HCT116 (cell line): ENCODE results near the gene BDH1. TPM values are rescaled to one million over a fixed set of nuclear protein-coding genes. Genes with fewer than 3 reads are reported as not detected.
A peak's percentile ranks its signal among the peaks of the same experiment; 100 is the strongest.

ENCODE experiments used
- ATAC-seq: fragments of 200-7000 bp; cut with Tn5 transposase; 2 replicates; pipeline ENCODE4 v1.9.1; 2020; ENCODE audit warnings: mild to moderate bottlenecking, moderate library complexity
- BruUV-seq: library from RNA; stranded (reverse); fragments of 400-500 nt; replicated peaks from 2 replicates; lab custom pipeline; 2021; lab: Mats Ljungman, UMichigan
- CTCF ChIA-PET: fragments of 300-600 bp; sonication (Branson Sonifier 250); formaldehyde crosslinking; loops from one replicate; lab custom pipeline; 2021; ENCODE audit warnings: antibody characterized with exemption; lab: Charles Lee
- POLR2A ChIA-PET: fragments of 300-600, 350-600 bp; sonication (Branson Sonifier 250); formaldehyde crosslinking; loops from one replicate; lab custom pipeline; 2021; ENCODE audit warnings: antibody characterized with exemption; lab: Charles Lee
- RAD21 ChIA-PET, 2 experiments: fragments of 300-600 bp; sonication (Branson Sonifier 250); formaldehyde crosslinking; loops; one replicate each; lab custom pipeline; 2023; ENCODE audit warnings: low total read pairs in 2 of 2; ENCODE audit not compliant: uncharacterized antibody in 2 of 2, unreplicated experiment in 2 of 2, low non-redundant PET in 1 of 2; lab: Charles Lee
- DNase-seq: peaks from one replicate; pipeline ENCODE4 v3.0.0-alpha.2; 2010; ENCODE audit warnings: low read depth, low spot score
- H2AFZ ChIP-seq: fragments of 200-600 bp; shearing (Covaris generic), sonication (generic); 2 replicates; pipeline ENCODE4 v1.6.1; 2017; ENCODE audit warnings: low read depth, mixed run types, mixed read lengths, antibody characterized with exemption, low read length; ENCODE audit not compliant: poor library complexity, severe bottlenecking
- H3K27ac ChIP-seq: 2 replicates; pipeline ENCODE4 v1.5.1; 2012; ENCODE audit warnings: low read depth, low read length
- H3K27me3 ChIP-seq: fragments of 200-600 bp; sonication (generic); 2 replicates; pipeline ENCODE4 v1.6.1; 2016; ENCODE audit warnings: mixed run types, low read length, mixed read lengths; ENCODE audit not compliant: insufficient read depth
- H3K36me3 ChIP-seq, 2 experiments: fragments of 200-500 bp in 1 of 2; fragments of 200-600 bp in 1 of 2; sonication (Bioruptor generic) in 1 of 2; sonication (generic) in 1 of 2; 2 replicates each; pipeline versions ENCODE4 v1.5.1 to v1.6.1; 2014 to 2016; ENCODE audit warnings: low read length in 2 of 2, inconsistent platforms in 1 of 2, mixed read lengths in 1 of 2, mixed run types in 1 of 2; ENCODE audit not compliant: insufficient read depth in 2 of 2, control insufficient read depth in 1 of 2
- H3K4me1 ChIP-seq, 2 experiments: fragments of 200-600 bp in 1 of 2; sonication (generic) in 1 of 2; 2 replicates each; pipeline versions ENCODE4 v1.5.1 to v1.6.1; 2012 to 2017; ENCODE audit warnings: low read length in 2 of 2, inconsistent platforms in 1 of 2, mild to moderate bottlenecking in 1 of 2, mixed read lengths in 1 of 2, mixed run types in 1 of 2, moderate library complexity in 1 of 2; ENCODE audit not compliant: insufficient read depth in 2 of 2, control insufficient read depth in 1 of 2
- H3K4me2 ChIP-seq: fragments of 200-600 bp; sonication (generic); 2 replicates; pipeline ENCODE4 v1.6.1; 2017; ENCODE audit warnings: mixed run types, low read length, mixed read lengths
- H3K4me3 ChIP-seq, 2 experiments: fragments of 200-600 bp in 1 of 2; sonication (generic) in 1 of 2; replicated peaks in 1 of 2; 2 replicates each; pipeline ENCODE4 v1.5.1; 2011 to 2016; ENCODE audit warnings: low read length in 2 of 2, control low read depth in 1 of 2, low read depth in 1 of 2, mild to moderate bottlenecking in 1 of 2, mixed read lengths in 1 of 2, mixed run types in 1 of 2
- H3K79me2 ChIP-seq: fragments of 200-600 bp; sonication (generic); 2 replicates; pipeline ENCODE4 v1.6.1; 2017; ENCODE audit warnings: mild to moderate bottlenecking, mixed run types, low read length, moderate library complexity, mixed read lengths; ENCODE audit not compliant: insufficient read depth
- H3K9ac ChIP-seq: fragments of 200-600 bp; sonication (generic); 2 replicates; pipeline ENCODE4 v1.6.1; 2016; ENCODE audit warnings: low read length, mixed read lengths
- H3K9me2 ChIP-seq: fragments of 200-600 bp; sonication (generic), shearing (Covaris generic); 2 replicates; pipeline ENCODE4 v1.6.1; 2017; ENCODE audit warnings: mixed run types, mild to moderate bottlenecking, moderate library complexity; ENCODE audit not compliant: insufficient read depth
- H3K9me3 ChIP-seq, 2 experiments: fragments of 200-500 bp in 1 of 2; fragments of 200-600 bp in 1 of 2; sonication (Bioruptor generic) in 1 of 2; sonication (generic) in 1 of 2; 2 replicates each; pipeline ENCODE4 v1.6.1; 2014 to 2017; ENCODE audit warnings: low read length in 2 of 2, mixed read lengths in 2 of 2, inconsistent platforms in 1 of 2, low read depth in 1 of 2, mild to moderate bottlenecking in 1 of 2, mixed run types in 1 of 2, moderate library complexity in 1 of 2; ENCODE audit not compliant: control insufficient read depth in 1 of 2, insufficient read depth in 1 of 2
- H4K20me1 ChIP-seq: fragments of 200-600 bp; sonication (generic), shearing (Covaris generic); 2 replicates; pipeline ENCODE4 v1.6.1; 2017; ENCODE audit warnings: mixed run types, mild to moderate bottlenecking, moderate library complexity; ENCODE audit not compliant: insufficient read depth
- ATF3 ChIP-seq: IDR thresholded peaks from 2 replicates; pipeline ENCODE4 v1.6.1; 2012
- CEBPB ChIP-seq: IDR thresholded peaks from 2 replicates; pipeline ENCODE4 v1.6.1; 2012; ENCODE audit warnings: low read depth
- CTCF ChIP-seq, 3 experiments: fragments of 200-600 bp in 1 of 3; sonication (generic) in 1 of 3; IDR thresholded peaks in 2 of 3; conservative IDR thresholded peaks in 1 of 3; 2 replicates each; pipeline ENCODE4 v1.5.1; 2012 to 2017; ENCODE audit warnings: low read depth in 2 of 3, low read length in 2 of 3, antibody characterized with exemption in 1 of 3, borderline replicate concordance in 1 of 3, control low read depth in 1 of 3, mild to moderate bottlenecking in 1 of 3, mixed read lengths in 1 of 3, mixed run types in 1 of 3, moderate library complexity in 1 of 3; ENCODE audit not compliant: insufficient read depth in 1 of 3
- EGR1 ChIP-seq: IDR thresholded peaks from 2 replicates; pipeline ENCODE4 v1.6.1; 2012; ENCODE audit warnings: low read depth
- FOSL1 ChIP-seq: IDR thresholded peaks from 2 replicates; pipeline ENCODE4 v1.6.1; 2012; ENCODE audit warnings: low read depth
- JUND ChIP-seq: IDR thresholded peaks from 2 replicates; pipeline ENCODE4 v1.6.1; 2012
- POLR2AphosphoS5 ChIP-seq: IDR thresholded peaks from 2 replicates; pipeline ENCODE4 v1.6.1; 2011; ENCODE audit warnings: mild to moderate bottlenecking, low read depth, low read length, moderate library complexity
- RAD21 ChIP-seq: IDR thresholded peaks from 2 replicates; pipeline ENCODE4 v1.6.1; 2012; ENCODE audit warnings: low read depth, mild to moderate bottlenecking
- SIN3A ChIP-seq: IDR thresholded peaks from 2 replicates; pipeline ENCODE4 v1.6.1; 2012; ENCODE audit warnings: low read depth
- SP1 ChIP-seq: IDR thresholded peaks from 2 replicates; pipeline ENCODE4 v1.6.1; 2012; ENCODE audit warnings: low read depth
- YY1 ChIP-seq: IDR thresholded peaks from 2 replicates; pipeline ENCODE4 v1.6.1; 2011; ENCODE audit warnings: low read length, low read depth, moderate library complexity, mild to moderate bottlenecking; ENCODE audit not compliant: insufficient replicate concordance; ENCODE audit errors: extremely low read depth
- ZFX ChIP-seq: fragments of 450-650 bp; IDR thresholded peaks from 2 replicates; pipeline ENCODE4 v1.6.1; 2017
- ZNF274 ChIP-seq: fragments of 200-500 bp; sonication (Bioruptor generic); IDR thresholded peaks from 2 replicates; pipeline ENCODE4 v1.6.1; 2014; ENCODE audit warnings: mild to moderate bottlenecking, low read depth, low read length, inconsistent platforms
- intact Hi-C: fragments of 100-400 bp; cut with micrococcal nuclease; formaldehyde crosslinking; loops from 2 replicates; pipeline ENCODE4 v1.10.0; 2022
- total RNA-seq: library from RNA; stranded (reverse); gene quantifications from one replicate; pipeline ENCODE4 v1.2.1, GENCODE V29; 2021; ENCODE audit not compliant: unreplicated experiment
- TF ChIP-seq, protein P1 (sequence below): IDR thresholded peaks from 2 replicates; pipeline ENCODE4 v1.6.1; 2011; ENCODE audit warnings: mild to moderate bottlenecking, low read length, moderate library complexity; ENCODE audit not compliant: insufficient replicate concordance; ENCODE audit errors: extremely low read depth

BDH1 gene
- total RNA-seq, 1 experiment from 2014 or later, result 26.6 TPM

DNA sequence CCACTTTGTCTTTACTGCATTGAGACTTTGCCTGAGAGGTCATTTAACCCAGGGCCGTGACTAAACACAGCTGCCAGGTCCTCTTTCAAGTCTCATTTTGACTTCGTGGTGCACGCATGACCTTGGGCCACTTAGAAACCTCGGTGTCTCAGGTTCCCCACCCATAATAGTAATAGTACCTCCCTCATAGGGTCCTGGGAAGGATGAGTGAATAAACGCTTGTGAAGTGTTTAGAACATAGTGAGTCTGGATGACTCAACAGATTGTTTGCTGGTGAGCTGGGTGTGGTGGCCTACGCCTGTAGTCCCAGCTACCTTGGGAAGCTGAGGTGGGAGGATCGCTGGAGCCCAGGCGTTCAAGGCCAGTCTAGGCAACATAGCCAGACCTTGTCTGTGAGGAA is 56.3 kb downstream of the BDH1 start:
- peak overlapping the region; percentile 75 for H2AFZ ChIP-seq
- RAD21 ChIA-PET, result interaction anchor here in 1 of 2 experiments (0.6 kb wide), 1 partner anchor 202 kb away, joined by 5 read pairs; no protein-coding TSS in a partner anchor
- H3K4me2 ChIP-seq, result peak overlapping the region; percentile 66

GRCh38 chr3:197498499-197499241 is 57.1 kb downstream of the BDH1 start:
- Histone ChIP-seq H3K9me2 (no peaks in the 10 kb centered on the region), H3K9me3 (peaks cover 0 to 4% of the 10 kb centered on the region in 2 experiments; a peak in 1 of 4 replicates), H3K4me2 (peak overlapping the region; percentile 66; the same call in 1 of the 2 replicates), H3K79me2 (no peaks in the 10 kb centered on the region), H3K27me3 (no peaks in the 10 kb centered on the region), H2AFZ (no peak overlapping the region), H3K4me1 (peaks cover 9 to 37% of the 10 kb centered on the region in 2 experiments; a peak in 3 of 4 replicates), H3K27ac (no peak overlapping the region), H3K4me3 (no peak overlapping the region), H3K36me3 (no peaks in the 10 kb centered on the region), H3K9ac (peak overlapping the region; percentile 34; the same call in 1 of the 2 replicates), H4K20me1 (no peaks in the 10 kb centered on the region)
- ChIA-PET POLR2A (no interaction called here), RAD21 (interaction anchor here in 1 of 2 experiments (0.6 kb wide), 1 partner anchor 201 kb away, joined by 5 read pairs; no protein-coding TSS in a partner anchor), CTCF (no interaction called here)
- BruUV-seq, result no TSS peak
- no peak for ATAC-seq
- TF ChIP-seq RAD21, result no peak
- TF ChIP-seq, protein P1, sequence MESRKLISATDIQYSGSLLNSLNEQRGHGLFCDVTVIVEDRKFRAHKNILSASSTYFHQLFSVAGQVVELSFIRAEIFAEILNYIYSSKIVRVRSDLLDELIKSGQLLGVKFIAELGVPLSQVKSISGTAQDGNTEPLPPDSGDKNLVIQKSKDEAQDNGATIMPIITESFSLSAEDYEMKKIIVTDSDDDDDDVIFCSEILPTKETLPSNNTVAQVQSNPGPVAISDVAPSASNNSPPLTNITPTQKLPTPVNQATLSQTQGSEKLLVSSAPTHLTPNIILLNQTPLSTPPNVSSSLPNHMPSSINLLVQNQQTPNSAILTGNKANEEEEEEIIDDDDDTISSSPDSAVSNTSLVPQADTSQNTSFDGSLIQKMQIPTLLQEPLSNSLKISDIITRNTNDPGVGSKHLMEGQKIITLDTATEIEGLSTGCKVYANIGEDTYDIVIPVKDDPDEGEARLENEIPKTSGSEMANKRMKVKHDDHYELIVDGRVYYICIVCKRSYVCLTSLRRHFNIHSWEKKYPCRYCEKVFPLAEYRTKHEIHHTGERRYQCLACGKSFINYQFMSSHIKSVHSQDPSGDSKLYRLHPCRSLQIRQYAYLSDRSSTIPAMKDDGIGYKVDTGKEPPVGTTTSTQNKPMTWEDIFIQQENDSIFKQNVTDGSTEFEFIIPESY, result no peak
- TF ChIP-seq FOSL1, result no peak
- TF ChIP-seq CTCF (IDR thresholded peaks at IDR 0.05 in 2 of 3, conservative IDR thresholded peaks at IDR 0.05 in 1 of 3; ENCODE audit: borderline replicate concordance in 1 of 3, insufficient read depth in 1 of 3, low read depth in 2 of 3, low read length in 2 of 3), result no peak
- TF ChIP-seq SIN3A, result no peak
- no peak for TF ChIP-seq ZNF274
- no peak for TF ChIP-seq EGR1
- no peak for TF ChIP-seq YY1
- no peak for TF ChIP-seq ZFX
- DNase-seq, result no peak
- intact Hi-C loops, result no loop called here

More for the DNA sequence above, 56.3 kb downstream of the BDH1 start:
- Histone ChIP-seq H3K4me3 (peak overlapping the region in 1 of 2 experiments; percentile 15; a peak in 1 of 4 replicates), H3K4me1 (peaks cover 9 to 35% of the 10 kb centered on the region in 2 experiments; a peak in 3 of 4 replicates), H3K27me3 (no peaks in the 10 kb centered on the region), H3K27ac (peak overlapping the region; percentile 5; the same call in 1 of the 2 replicates), H3K9ac (peak overlapping the region; percentile 34), H3K36me3 (no peaks in the 10 kb centered on the region), H4K20me1 (no peaks in the 10 kb centered on the region), H3K79me2 (no peaks in the 10 kb centered on the region), H3K9me3 (peaks cover 0 to 4% of the 10 kb centered on the region in 2 experiments; a peak in 1 of 4 replicates), H3K9me2 (no peaks in the 10 kb centered on the region)
- ChIA-PET POLR2A (no interaction called here), CTCF (no interaction called here)
- intact Hi-C loops, result no loop called here
- TF ChIP-seq ATF3 (no peak), FOSL1 (peak; percentile 70), POLR2AphosphoS5 (peak; percentile 33; the same call in 1 of the 2 replicates), SP1 (0 out of 2 replicates have a peak, but pooled peaks have one; percentile 32), CEBPB (no peak), JUND (peak; percentile 49; the same call in 1 of the 2 replicates), ZNF274 (no peak)
- no TSS peak for BruUV-seq
- peak; percentile 81 for ATAC-seq
- peak; percentile 71 for DNase-seq
